ENCODE measurements around the gene NR4A3.

NR4A3 gene

DNA sequence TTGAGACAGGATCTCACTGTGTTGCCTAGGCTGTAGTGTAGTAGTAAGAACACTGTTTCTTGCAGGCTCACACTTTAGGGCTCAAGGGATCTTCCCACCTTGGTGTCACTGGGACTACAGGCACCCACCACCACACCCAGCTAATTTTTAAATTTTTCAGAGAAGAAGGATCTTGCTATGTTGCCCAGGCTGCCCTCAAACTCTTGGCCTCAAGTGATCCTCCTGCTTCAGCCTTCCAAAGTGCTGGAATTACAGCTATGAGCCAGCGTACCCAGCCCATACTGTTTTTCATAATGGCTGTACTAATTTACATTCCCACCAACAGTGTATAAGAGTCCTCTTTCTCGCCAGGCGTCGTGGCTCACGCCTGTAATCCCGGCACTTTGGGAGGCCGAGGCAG, 89.9 kb downstream of the NR4A3 start:
- Histone ChIP-seq H3K36me3 (ENCODE audit: control insufficient read depth, insufficient read depth, low read length) (no peaks in the 10 kb centered on the region), H3K27me3 (ENCODE audit: control insufficient read depth, insufficient read depth, low read length) (no peaks in the 10 kb centered on the region)

More for the DNA sequence above, 89.9 kb downstream of the NR4A3 start:
- Histone ChIP-seq H3K9me3 (ENCODE audit: control insufficient read depth, insufficient read depth, low read depth, low read length) (no peaks in the 10 kb centered on the region), H3K4me1 (ENCODE audit: control insufficient read depth, insufficient read depth, low read length) (peaks cover 20% of the 10 kb centered on the region), H3K4me3 (ENCODE audit: low read depth, low read length) (no peak overlapping the region), H3K27ac (ENCODE audit: low read depth, low read length) (no peak overlapping the region), H3K9ac (ENCODE audit: low read length) (no peak overlapping the region)
